Measurements from ENCODE around the gene ABHD17C.

Gene ABHD17C

DNA sequence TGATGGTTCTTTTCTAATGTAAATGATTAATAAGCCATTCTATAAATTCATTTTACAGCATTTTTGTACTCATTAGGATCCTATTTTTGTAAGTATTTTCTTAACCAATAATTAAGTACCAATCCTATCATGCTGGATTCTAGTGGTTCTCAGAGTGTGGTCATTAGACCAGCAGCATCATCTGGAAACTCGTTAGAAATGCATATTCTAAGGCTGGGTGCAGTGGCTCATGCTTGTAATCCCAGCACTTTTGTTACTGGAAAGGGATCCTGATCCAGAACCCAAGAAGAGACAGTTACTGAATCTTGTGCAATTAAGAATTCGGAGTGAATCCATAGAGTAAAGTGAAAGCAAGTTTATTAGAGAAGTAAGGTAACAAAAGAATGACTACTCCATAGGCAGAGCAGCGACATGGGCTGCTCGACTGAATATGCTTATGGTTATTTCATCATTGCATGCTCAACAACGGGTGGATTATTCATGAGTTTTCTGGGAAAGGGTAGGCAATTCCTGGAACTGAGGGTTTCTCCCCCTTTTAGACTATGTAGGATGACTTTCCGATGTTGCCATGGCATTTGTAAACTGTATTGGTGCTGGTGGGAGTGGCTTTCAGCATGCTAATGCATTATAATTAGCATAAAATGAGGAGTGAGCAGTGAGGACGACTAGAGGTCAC is 74.2 kb downstream of the ABHD17C start:
- DNase-seq, result no peak

DNA sequence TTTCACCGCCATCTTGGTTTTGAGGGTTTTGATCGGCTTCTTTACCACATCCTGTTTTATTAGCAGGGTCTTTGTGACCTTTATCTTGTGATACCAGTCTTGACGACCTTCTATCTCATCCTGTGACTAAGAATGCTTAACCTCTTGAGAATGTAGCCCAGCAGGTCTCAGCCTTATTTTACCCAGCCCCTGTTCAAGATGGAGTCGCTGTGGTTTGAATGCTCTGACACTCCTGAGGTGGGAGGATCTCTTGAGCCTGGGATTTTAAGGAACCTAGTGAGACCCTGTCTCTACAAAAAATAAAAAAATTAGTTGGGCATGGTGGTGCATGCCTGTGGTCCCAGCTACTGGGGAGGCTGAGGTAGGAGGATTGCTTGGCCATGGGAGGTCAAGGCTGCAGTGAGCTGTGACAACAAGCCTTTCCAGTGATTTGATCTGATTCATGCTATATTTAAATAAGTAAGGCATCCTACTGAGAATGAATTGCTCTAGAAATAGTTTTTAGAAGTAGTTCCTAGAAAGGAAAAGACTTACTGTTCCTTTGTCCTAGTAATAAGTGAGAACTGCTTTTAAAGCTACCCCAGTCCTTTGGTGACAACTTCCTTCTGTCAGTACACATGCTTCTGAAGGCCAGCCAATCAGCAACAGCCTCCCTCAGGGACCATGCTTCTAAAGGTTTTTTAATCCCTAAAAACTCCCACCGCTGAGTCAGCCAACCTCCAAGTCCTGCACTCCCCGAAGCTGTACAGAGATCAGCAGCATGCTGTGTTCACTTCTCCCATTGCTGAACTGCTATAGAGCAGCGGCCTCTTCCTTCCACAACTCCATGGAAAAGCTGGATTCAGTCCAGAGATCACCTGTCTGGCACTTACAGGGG is 75.0 kb downstream of the ABHD17C start:
- DNase-seq, result no peak

DNA sequence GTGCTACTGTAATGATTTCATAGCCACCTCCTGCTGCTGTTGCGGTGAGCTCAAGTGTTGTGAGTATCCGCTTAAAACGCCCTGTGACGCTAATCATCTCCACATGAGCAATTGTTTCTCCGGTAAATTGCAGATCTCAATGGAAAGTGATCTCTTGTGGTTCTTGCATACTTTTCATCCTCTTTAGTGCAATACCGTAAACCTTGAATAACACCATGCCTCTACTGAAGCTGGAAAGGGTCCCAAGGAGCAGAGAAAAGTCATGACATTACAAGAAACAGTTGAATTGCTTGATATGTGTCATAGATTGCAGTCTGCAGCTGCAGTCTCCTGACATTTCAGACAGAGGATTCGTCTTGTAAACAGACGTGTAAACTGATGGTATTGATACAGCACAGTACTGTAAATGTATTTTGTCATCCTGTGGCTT is 78.0 kb downstream of the ABHD17C start:
- no peak for DNase-seq

DNA sequence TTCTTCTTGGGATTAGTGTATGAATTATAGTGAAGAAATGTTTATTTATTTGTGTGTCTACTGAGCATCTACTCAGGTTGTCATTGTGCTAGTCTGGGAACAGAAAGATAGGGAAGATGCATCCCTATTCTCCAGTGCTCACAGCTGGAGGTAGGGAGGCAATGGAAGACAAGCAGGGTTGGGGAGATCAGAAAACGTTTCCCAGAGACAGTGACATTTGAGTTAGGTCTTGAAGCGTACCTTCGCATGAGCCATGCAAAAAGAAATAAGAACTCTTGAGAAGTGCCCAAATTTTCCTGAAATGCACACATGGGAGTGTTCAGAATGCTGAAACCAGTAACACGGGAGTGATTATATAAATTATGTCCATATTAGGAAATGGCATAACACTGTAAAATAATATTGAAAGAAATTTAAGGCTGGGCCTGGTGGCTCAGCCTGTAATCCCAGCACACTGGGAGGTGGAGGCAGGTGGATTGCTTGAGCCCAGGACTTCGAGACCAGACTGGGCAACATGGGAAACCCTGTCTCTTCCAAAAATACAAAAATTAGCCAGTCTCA is 78.8 kb downstream of the ABHD17C start:
- DNase-seq, result no peak

DNA sequence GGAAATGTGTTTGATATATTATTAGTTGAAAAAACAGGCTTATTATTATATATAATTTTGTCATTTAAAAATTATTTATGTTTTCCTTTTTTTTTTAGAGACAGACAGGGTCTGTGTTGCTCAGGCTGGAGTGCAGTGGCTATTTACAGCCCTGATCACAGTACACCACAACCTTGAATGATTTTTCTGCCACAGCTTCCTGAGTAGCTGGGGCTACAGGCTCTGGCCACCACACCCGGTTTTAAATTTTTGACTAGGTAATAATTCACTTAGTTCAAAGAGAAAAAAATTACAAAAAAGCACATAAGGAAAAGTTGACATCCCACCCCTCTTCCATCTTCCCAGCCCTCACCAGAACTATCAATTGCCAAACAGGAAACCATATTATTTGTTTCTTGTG is 79.4 kb downstream of the ABHD17C start:
- DNase-seq, result no peak

DNA sequence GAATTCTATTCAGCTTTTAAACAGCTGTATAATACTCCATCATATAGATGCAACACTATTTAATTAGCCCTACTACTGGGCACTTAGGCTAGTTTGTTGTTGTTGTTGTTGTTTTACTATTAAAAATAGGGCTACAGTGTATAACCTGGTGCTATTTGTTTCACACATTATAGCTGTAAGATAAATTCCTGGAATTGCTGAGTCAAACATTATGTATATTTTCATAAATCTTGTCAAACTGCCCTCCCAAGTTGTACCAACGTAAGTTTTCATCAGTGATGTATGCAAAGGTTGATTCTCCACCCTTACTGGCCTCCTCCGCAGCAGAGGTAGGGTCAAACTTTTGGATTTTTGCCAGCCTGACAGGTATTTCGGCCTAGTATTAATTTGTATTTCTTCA is 80.2 kb downstream of the ABHD17C start:
- no peak for DNase-seq

DNA sequence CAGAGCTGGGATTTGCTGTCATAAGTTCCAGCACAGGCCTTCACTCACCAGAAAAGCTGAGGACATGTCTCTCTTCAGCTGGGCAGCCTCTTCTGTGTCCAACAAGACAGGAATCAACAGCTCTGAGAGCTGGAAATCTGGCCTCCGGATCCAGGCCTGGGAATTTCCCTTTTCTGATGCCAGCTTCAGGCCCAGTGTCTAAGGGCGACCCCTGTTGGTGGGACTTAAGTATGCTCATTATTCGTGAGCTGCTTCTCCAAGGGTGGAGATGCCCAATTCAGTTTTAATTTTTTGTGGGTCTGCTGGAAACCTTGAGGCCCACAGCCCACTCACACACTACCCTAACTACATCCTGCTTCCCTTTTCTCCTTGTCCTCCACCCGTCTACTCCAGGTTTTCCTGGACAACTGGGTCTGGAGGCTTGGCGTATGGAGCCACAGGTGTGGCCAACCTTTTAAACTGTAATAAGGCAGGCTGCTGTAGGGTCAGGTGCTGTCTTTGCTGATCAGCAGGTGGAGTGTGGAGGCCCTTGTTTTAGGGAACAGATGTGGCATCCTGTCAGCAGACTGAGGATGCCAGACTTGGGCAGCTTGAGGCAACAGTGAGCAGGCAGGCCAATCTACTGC is 81.4 kb downstream of the ABHD17C start:
- DNase-seq, result peak; percentile 56

DNA sequence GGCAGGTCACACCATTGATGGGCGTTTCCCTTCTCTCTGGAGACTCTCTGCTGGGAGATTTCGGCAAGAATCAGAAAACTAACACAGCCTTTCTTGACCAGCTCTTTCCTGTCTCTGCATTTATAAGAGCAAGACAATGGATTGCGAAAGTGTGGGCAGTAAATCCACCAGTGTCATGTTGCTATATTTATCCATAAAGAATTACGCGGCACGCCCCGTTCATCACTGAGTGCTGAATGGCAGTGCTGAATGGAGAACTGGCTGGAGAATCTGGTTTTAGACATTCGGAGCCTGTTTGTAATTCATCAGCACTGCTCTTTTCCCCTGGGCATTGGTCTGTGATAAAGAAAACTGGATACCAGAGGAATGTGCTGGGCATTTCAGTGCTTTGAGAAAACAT is 82.0 kb downstream of the ABHD17C start:
- no peak for DNase-seq

DNA sequence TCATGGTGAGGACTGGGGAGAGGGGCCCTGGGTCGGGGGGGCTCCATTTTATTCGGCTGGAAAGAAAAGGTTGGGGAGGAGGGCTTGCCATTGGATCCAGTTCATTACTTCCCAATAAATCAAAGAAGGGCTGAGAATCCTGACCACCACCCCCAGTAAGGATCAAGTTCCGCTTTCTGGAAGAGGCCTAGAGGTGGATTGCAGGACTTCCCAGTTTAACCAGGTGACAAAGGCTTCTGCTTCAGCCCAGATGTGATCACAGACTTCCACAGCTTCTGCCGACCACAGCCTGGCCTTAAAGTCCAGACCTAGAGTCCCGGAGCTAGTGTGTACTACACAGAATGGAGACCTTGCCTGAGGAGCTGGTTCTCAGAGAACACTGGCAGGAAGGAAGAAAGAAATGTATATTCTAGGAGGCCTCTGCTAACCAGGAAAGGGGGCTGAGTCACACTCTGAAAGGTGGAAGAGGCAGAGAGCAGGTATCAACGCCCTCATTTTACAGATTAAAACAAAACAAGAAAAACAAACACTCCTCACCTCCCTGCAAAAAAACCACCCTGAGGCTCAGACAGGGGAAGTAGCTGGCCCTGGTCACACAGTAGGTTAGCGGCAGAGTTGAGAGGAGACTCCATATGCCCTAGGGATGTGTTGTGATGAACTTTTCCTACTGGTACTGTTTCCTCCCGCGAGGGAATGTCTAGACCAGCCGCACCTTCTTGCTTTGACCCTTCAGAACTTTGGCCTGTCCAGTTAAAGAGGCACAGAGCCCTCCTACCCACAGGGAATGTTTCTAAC is 82.9 kb downstream of the ABHD17C start:
- DNase-seq, result no peak

DNA sequence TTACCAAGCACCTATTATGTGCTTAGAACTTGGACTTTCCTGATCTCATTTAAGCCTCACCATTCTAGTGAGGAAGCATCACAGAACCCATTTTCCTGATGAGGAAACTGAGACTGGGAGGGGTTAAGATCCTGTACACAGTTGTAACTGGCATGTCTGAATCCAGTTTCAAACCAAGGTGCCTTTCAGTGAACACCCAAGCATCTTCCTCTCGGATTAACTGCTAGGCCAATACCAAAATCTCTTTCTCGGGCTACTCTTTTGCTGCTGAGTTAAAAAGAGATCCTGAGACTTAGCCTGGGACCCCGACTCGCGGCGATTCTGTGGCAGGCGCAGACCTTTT is 83.5 kb downstream of the ABHD17C start:
- no peak for DNase-seq

DNA sequence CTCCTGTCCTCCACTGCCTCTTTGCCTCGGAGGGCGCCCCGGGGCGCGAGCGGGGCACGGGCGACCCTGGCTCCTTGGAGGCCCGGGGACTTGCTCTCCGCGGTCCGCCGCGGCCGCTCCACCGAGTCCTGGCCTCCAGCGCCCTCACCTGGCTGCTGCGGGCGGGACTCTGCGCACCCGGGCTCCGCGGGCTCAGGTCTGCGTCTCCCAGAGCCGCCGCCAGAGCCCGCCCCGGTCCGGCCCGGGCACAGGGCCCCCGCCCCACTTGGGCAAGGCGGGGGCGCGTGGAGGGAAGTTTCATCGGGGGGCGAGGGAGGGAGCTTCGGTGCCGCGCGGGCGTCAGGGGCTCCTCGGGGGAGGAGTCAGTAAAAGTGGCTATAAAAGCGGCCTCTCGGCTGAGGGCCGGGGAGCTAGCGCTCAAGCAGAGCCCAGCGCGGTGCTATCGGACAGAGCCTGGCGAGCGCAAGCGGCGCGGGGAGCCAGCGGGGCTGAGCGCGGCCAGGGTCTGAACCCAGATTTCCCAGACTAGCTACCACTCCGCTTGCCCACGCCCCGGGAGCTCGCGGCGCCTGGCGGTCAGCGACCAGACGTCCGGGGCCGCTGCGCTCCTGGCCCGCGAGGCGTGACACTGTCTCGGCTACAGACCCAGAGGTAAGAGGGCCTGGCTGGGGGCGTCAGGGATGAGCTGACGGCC is 84.0 kb downstream of the ABHD17C start, which contains the start of gene CEMIP:
TSS of gene CEMIP (plus strand) at position 407 of the 694 bp plus-strand sequence. CDS start 94,510 bp downstream, outside the sequence.
- peak; percentile 44 for DNase-seq

DNA sequence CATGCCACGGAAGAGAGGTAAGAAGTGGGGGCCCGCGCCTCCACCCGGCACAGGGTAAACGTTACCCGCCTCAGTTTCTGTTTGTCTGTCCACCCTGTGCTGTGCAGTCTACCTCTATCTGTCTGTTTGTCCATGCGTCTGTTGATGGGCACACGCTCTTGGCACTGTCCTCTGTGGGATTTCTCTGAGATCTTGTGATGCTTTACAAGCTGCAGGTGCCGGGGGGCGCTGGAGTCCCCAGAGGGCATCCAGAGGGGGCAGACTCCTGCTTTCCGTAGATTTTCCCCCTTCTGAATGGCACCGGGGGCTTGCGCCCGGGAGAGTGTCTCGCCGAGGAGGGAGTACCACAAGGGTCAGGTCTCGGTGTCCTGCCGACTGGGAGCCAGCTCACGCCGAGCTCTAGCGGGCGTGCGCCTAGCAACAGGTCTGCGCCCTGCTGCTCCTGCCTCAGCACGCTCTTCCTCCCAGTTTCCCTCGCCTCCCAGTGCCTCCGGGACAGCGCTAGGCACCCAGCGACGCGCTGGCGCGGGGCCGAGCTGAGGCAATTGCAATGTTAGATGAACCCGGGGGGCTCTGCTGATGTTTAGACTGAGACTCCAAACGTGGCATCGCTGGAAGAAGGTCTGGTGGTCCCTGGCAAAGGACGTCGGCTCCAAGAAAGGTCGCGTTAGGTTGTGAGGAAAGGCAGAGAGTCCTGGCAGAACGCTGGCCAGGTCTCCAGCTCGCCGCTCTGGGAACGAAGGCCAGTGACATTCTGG is 84.7 kb downstream of the ABHD17C start:
- DNase-seq, result no peak

DNA sequence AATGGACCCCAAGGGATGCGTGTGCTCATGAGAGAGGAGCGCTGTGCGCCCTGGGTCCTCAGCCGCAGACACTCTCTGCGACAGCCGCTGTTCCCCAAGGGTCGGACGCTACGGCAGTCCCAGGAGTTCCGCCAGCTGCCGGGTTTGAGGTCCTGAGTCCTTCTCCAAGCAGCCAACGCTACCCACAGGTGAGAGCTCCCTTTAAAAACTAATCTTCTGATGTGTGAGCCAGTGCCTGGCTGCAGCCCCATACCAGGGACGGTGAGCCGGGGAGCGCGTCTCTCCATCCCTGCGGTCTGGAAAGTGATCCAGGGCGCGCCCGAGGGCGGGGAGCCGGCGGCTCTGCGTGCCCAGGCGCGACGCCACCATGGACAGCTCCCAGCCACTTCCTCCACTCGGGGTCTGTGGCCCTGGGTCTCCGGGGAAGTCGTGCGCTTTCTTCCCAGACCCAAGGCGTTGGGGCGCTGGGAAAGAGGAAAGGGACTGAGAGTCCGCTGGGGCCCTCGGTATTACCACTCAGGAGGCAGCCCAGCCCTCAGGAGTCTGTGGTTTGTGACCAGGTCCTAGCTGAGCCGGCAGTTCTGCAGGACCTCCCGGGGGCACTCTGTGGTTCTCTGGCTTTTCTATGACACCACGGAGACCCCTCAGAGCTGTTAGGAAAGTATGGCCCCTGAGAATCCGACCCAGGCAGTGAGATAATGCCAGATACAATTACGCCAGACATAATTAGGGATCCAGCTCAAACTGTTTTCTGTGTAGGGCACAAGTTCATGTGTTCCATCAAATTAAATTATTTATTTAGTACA is 85.5 kb downstream of the ABHD17C start:
- DNase-seq, result no peak

DNA sequence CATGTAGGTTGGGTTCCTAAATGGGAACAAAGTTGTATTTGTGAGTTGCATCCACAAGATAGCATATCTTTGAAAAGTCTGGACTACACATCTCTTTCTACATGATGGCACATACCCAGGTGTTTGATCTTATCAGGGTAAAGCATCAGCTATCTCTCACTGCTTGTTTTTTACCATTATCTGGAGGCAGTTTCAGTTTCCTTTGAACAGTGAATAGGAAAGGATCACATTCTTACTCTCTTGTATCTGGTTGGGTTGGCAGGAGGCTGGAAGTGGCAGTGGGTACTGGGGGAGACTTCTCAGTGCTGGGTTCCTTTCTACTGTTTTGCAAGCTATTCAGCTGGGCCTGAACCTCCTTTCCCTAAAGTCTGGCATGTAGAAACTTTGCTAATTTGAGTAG is 88.2 kb downstream of the ABHD17C start:
- DNase-seq, result no peak

DNA sequence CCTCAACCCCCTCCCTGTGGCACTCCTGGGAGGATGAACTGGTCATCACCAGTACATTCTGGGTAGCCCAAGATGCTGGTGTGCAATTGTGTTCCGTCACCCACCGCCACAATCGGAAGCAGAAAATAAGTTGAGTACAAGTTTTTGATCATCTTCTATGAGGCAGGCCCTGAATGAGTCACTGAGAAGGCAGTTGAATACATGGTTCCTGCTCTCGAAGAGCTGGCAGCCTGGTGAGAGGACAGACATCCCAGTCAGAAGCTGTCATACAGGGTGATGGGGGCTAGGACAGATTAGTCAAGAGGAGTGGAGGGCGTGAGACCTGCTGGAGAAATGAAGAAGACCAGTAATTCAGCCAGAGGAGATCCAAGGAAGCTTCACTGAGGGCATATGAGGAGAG is 90.2 kb downstream of the ABHD17C start:
- no peak for DNase-seq

DNA sequence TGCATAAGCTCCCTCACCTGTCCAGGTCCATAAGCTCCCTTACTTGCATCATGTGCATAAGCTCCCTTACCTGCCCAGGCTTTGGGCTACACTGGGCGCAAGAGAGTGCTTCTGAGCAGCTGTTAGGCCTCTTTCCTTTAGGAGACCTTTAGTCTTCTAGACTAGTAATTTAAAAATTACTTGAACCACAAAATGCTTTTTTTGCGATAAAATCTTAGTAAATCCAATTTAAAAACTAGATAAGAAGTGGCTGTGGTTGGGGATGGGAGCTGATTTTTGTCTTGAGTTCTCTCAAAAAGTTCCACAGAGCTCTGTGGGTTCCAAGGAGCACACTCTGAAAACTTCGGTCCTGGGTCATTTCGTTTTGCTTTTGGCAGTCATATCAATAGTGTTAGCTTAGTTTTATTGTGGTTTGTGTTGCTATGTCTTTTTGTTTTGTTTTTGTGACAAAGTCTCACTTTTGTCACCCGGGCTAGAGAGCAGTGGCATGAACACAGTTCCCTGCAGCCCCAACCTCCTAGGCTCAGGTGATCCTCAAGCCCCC is 90.8 kb downstream of the ABHD17C start:
- no peak for DNase-seq

DNA sequence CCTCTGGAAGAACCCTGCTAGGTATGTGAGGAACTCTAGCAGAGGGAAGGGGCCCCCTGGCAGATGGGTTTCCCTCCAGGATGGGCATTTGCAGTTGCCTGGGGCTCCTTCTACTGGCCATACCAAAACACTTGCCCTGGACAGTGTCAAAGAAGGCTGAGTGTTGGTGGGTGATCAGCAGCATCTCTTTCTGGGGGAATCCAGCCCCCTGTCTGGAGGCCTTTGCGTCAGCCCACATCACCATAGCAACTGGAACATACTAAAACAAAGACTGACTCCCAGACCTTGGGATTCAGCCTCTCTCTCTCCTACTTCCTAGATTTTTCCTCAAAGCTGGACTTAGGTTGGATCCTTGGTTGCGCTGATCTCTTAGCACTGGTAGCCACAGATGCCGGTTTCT is 92.2 kb downstream of the ABHD17C start:
- DNase-seq, result no peak

DNA sequence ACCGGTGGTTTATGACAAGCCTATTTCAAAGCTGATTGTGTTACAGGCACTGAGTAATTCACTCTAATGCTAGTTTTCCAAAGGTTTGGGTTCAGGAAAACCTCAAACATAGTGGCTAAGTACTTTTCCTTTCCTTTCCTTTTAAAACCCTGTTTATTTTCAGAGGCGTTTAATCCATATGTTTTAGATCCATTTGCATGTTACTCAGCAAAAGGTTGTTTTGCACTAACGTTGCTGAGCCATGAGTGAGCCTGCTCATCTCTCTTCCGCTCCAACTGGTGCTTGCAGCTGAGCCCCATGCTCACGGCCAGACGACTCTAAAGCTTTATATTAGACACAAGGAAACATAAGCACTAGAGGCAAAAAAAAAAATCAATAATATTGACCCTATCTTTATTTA is 93.4 kb downstream of the ABHD17C start:
- no peak for DNase-seq

DNA sequence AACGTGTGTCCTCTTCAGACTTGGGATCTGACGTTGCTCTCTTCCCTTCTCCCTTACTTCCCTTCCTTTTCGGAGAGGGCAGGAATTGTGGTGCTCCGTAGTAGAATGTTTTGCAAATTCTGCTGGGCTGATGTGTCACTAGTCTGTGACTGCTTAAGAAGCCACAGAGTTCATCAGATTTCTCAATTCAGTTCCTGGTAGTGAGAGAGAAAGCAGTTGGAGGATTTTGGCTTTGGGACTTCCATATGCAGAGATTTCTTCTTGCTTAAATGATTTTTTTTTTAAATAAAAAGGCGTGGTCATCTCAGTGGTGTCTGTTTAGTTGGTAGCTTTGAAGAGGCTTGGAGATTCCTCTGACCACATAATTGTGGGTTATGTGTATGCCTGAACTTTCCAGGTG is 94.2 kb downstream of the ABHD17C start:
- DNase-seq, result no peak

DNA sequence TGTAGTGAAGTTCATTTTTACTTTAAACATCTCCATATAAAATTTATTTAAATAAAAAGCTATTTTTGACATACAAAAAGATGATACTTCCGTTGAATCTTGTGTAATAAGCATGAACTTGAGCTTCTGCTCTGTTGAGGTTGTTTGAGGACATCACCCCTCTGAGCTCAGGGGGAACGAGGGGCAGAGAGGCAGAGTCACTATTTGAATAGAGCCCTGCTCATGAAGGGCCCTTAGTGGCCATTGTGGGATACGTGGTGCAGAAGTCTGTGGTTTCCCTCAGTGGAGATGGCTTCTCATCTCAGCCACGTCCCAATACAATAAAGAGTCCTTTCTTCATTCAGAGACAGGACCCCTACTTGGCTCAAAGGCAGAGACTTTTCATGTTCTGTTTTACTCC is 94.7 kb downstream of the ABHD17C start:
- DNase-seq, result no peak

Measured in stimulated activated CD4-positive, alpha-beta T cell treated with anti-CD3 and anti-CD28 coated beads, Interleukin-12 subunit alpha, Interleukin-12 subunit beta, amount 100 ng/mL, for 4 hours (primary cell).